ENCODE measurements around the gene PPBP.
A peak's percentile ranks its signal among the peaks of the same experiment; 100 is the strongest.

The PPBP gene, protein sequence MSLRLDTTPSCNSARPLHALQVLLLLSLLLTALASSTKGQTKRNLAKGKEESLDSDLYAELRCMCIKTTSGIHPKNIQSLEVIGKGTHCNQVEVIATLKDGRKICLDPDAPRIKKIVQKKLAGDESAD

DNA sequence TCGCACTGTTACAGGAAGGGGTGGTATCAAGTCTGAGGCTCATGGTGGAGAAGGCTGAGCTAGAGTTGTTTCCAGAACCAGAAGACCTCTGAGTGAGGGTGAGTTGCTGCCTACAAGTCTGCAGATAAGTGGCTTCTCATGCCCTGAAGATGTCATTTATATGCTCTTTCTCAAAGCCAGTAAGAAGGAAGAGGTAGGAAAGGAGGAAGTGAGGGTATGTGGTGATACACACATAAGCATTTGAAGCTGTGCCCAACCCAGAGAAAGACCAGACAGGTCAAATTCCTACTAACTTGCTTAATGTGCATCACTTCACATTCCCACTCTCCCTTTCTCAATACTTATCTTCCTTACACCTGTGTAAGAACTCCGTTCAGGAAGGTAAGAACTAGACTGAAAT lies at the start of gene PPBP:
PPBP (minus strand) TSS at position 130 of the 400 bp plus-strand sequence; CDS start at position 43, 87 bp downstream.
- DNase-seq (ENCODE audit: low read depth, low spot score): no peak

GRCh38 chr4:74037076-74037955 lies 49.3 kb upstream of the PPBP start:
- DNase-seq (ENCODE audit: low read depth, low spot score): no peak

DNA sequence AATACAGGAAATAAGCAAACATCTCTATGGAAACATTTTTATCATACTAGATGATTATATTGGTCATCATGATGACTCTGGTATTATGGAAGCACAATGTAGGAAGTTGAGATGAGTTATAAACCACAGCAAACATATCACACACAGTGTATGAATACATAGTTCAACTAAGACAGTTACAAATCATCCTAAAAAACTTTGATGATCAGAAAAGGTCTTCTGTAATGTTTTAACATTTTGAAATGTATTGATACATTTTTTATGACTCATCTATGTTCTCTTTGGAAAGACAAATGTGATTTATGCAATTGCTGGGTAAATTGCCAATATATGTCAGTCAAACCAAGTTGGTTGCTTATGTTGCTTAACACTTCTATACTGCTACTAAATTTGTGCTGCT lies 45.7 kb upstream of the PPBP start:
- DNase-seq (ENCODE audit: low read depth, low spot score): no peak

DNA sequence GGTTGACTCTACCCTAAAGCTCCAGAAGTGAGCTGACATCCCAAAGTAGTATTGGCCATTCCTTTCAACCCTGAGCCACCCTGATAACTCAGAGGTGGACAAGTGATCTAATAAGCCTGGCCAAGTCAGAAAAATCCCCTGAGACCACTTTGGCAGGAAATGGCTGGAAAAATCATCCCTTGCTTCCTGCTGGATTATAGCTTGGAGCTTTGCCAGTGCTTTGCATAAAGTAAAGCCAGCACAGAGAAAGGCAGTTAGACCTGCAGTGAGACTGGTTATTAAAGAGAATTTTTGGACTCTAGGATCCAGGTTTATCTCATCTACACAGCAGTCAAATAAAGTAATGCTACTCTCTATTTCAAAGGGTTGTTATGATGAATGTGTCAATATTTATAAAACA lies 44.1 kb upstream of the PPBP start:
- no peak for DNase-seq (ENCODE audit: low read depth, low spot score)

DNA sequence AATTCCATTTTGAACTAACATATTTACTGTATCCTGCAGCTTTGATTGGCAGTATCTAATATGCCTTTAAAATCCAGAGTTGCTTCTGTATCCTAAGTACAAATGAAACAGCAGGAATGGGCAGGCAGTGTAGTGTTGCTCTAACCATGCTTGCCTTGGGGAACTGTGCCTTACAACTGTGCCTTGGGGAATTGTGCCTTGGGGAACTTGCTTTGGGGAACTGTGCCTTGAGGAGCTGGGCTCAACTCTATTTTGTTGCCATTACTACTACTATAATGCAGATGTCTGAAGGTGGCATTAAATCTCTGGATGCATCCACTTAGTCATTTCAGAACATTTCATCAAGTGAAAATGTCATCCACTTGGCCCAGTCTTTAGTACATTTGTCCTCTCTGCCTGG lies 43.6 kb upstream of the PPBP start:
- no peak for DNase-seq (ENCODE audit: low read depth, low spot score)

DNA sequence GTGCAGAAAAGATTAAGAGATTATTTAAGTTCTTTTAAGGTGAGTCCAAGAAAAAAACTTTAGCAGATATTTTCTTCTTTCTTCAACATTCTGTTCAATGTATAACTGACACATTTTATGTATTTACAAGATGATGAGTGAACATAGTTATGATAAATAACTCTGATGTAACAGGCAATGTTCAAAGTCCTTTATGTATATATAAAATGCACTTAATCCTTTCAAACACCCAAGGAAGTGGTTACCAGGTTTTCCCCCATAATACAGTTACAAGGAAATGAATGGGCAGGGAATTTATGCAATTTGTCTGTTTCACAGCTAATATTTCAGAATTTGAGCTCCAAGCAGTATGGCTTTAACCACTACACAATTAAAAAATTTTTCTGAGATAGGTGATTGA lies 42.3 kb upstream of the PPBP start:
- DNase-seq (ENCODE audit: low read depth, low spot score): no peak

GRCh38 chr4:74028504-74028903 lies 40.5 kb upstream of the PPBP start:
- no peak for DNase-seq (ENCODE audit: low read depth, low spot score)

DNA sequence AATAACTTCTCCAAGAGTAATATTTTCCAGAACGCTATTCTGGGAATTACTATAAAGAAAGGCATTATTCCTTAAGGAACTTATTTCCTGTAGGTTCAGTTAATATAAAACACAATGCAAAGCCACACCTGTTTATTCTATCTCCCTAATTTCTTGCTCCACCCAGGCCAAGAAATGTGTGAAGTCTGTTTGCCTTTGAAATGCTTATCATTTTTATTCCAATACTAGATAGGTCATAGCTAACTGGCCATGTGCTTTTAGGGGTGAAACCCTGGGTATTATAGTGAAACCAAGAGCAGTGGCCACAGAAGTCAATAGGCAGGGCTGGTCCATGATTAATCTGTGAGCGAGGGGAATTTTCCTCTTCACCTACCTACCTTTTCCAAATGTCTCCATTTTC lies 35.7 kb upstream of the PPBP start:
- DNase-seq (ENCODE audit: low read depth, low spot score): no peak

GRCh38 chr4:74021601-74022000 lies 33.6 kb upstream of the PPBP start:
- DNase-seq (ENCODE audit: low read depth, low spot score): no peak

DNA sequence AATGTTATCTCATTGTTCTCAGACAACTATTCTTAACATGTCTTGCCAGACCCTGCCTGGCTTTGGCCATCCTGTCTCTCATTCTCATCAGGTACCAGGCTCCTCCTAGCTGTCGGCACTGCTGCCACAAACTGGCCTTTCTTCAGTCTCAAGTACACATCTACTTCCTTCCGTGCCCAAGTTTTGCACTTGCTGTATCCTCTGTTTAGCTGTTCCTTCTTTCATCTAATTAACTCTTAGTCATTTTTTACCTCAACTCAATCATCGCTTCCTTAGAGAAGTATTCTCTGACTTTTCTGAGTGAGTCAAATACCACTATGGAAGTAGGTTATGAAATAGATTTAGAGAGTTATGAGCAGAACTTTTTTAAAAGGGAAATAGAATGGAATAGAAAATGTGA lies 30.8 kb upstream of the PPBP start:
- no peak for DNase-seq (ENCODE audit: low read depth, low spot score)

DNA sequence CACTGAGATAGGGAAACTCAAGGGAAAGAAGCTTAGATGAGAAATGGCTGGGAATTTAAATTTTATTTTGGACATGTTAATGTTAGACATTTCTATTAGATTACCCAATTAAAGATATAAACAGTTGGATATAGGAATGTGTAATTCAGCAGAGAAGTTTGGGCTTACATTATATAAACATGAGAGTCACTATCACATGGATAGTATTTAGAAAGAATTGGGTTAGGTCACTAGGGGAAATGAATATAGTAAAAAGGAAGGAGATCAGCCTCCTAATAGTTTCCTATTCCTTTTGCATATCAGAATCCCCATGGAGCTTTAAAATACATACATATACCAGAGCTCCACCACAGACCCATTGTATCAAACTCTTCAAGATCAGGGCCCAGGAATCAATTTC lies 30.1 kb upstream of the PPBP start:
- no peak for DNase-seq (ENCODE audit: low read depth, low spot score)

DNA sequence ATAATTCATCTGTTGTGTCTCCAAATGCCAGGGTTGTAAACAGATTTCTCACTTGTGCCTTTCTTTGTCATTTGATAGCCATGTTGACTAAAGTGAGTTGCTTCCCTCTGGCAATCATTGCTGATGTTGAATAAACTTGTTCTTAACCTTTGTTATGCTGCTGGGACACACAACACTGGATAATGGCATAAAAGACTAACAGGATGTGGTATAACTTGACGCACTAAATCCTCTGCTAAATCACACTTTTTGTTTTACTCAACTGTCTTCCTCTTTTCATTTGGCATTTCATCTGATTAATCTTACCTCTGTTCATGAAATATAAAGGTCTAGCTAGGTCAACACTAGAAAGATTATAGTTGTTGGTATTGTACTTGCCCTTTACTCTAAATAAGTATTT lies 28.1 kb upstream of the PPBP start:
- no peak for DNase-seq (ENCODE audit: low read depth, low spot score)

- no peak for DNase-seq (ENCODE audit: low read depth, low spot score)
Observed at GRCh38 chr4:74015126-74015780, 27.3 kb upstream of the PPBP start.

DNA sequence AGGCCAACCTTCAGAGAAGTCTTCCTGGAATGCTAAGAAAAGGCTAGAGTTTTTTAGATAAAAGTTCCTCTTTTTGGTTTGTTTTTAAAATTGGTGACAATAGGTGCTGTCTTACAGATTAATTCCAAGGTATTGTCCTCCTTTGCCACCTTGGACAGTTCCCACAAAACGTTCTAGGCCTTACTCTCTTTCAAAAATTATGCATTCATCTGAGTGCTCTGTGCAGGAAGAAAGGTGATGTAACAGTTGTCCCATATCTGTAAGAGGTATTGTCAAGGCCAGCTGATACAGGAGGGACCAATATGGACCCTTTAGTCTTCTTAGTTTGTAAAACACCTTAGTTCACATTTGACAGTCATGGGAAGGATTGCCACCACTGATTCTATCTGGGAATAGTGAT lies 26.3 kb upstream of the PPBP start:
- DNase-seq (ENCODE audit: low read depth, low spot score): no peak

- no peak for DNase-seq (ENCODE audit: low read depth, low spot score)
Observed at GRCh38 chr4:74013264-74013663, 25.3 kb upstream of the PPBP start.

DNA sequence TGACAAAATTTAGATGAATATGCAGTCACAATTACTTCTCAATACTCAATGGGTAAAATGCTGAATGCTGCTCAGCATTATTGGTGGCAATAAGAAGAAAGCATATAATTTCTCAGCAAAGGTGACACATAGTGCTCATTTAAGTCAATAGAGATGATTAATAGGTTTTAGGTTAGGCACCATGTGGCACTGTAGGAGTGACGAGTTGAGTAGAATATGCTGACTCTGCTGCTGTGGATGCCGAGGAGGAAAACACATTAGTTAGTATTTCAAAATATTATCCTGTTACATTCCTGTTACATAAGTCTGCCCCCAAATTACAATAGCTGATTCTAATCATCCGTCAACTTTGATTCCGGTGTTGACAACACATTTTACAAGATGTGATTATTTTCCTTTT lies 24.1 kb upstream of the PPBP start:
- no peak for DNase-seq (ENCODE audit: low read depth, low spot score)

- DNase-seq (ENCODE audit: low read depth, low spot score): no peak
Observed at GRCh38 chr4:74009307-74009706, 21.3 kb upstream of the PPBP start.

DNA sequence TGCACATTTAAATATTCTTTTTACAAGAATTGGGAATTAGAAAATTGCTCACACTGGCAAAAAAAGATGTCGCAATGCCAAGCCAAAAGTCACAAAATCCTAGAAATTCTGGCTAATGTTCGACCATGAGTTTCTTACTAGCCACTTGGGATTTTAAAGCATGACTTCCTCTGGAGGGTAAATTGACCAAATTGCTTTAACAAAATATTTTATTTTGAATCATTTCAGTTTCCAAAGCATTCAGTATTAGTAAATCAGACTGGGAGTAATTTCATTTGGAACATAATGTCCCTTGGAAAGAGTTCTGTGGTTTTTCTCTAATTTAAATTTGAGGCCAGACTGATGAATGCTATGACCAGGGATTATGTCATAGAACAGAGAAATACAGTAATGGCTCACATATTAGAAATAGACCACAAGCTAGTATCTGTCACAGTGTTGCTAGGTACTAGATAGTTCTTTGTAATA lies 18.1 kb upstream of the PPBP start:
- no peak for DNase-seq (ENCODE audit: low read depth, low spot score)

GRCh38 chr4:74005528-74005927 lies 17.5 kb upstream of the PPBP start:
- DNase-seq (ENCODE audit: low read depth, low spot score): no peak

DNA sequence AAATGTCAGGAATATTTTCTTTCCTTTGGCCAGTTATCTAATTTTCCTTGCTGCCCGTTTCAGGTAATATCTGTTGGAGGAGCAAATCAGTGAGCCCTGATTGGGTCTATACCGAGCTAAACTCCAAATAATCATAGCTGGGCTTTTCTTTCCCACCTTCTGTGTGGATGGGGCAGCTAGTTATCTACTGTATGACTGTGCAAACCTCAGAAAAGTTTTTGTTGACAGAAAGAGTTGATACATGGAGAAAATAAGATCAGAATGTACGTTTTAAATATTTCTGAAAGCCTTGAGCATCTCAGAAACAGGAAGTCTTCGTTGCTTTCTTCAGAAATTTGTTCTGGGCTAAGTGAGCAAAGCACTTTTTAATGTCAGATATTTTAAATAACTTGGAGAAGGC lies 16.7 kb upstream of the PPBP start:
- no peak for DNase-seq (ENCODE audit: low read depth, low spot score)

DNA sequence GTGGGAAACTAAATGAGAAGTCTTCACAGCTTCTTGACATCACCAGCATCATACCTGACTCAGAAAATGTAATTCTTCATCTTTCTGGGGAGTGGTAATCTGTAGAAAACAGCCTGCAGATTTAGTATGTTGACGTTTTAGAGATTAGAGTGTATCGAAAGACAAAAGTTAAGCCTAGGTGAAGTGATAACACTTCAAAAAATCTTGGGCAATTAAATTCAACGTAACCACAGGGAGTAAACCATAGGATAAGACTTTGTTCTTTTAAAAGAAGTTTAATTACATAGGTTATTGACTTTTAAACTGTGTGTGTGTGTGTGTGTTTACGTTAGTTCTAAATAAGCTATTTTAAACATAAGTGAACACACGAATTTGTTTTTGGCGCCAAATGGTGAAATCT lies 12.3 kb upstream of the PPBP start:
- no peak for DNase-seq (ENCODE audit: low read depth, low spot score)

GRCh38 chr4:73998040-73999011 lies 10.3 kb upstream of the PPBP start, which contains the start of gene CXCL5:
Gene CXCL5 (minus strand): TSS chr4:73998677. CDS start chr4:73998581, 96 bp downstream.
- peak; percentile 54 for DNase-seq (ENCODE audit: low read depth, low spot score)
